WTC11 (cell line): ENCODE data around the gene MITF. TPM values are rescaled to one million over a fixed set of nuclear protein-coding genes. Genes with fewer than 3 reads are reported as not detected.
"Not testable (repeated sequence)": the region's sequence is repeated elsewhere in the genome, so short reads cannot be mapped to it uniquely, and the experiment has no call there.

Experiments used
- ATAC-seq: fragments of 200-7000 bp; cut with Tn5 transposase; 2 replicates; pipeline ENCODE4 v1.10.0; 2021; ENCODE audit warnings: mild to moderate bottlenecking, moderate library complexity
- CTCF ChIA-PET: fragments of 300-600 bp; sonication (Branson Sonifier 250); formaldehyde crosslinking; loops from one replicate; lab custom pipeline; 2021; ENCODE audit warnings: antibody characterized with exemption; lab: Charles Lee
- POLR2A ChIA-PET: fragments of 350-600 bp; sonication (Branson Sonifier 250); formaldehyde crosslinking; loops from one replicate; lab custom pipeline; 2021; ENCODE audit warnings: antibody characterized with exemption; lab: Charles Lee
- DNase-seq: peaks from one replicate; pipeline ENCODE4 v3.0.0; 2021; ENCODE audit warnings: low spot score
- H3K27ac Mint-ChIP-seq: 2 replicates; pipeline ENCODE4 v1.8.0; 2021; ENCODE audit warnings: mixed read lengths
- H3K27me3 Mint-ChIP-seq: 2 replicates; pipeline ENCODE4 v1.8.0; 2021; ENCODE audit warnings: low read depth, mild to moderate bottlenecking, moderate library complexity, mixed read lengths
- H3K36me3 Mint-ChIP-seq: 2 replicates; pipeline ENCODE4 v1.8.0; 2021; ENCODE audit warnings: mixed read lengths
- H3K4me1 Mint-ChIP-seq: 2 replicates; pipeline ENCODE4 v1.8.0; 2022; ENCODE audit warnings: mixed read lengths
- H3K4me3 Mint-ChIP-seq: 2 replicates; pipeline ENCODE4 v1.8.0; 2021; ENCODE audit warnings: mild to moderate bottlenecking, moderate library complexity, mixed read lengths
- H3K9me3 Mint-ChIP-seq: 2 replicates; pipeline ENCODE4 v1.8.0; 2021; ENCODE audit warnings: mixed read lengths
- ESRRA ChIP-seq: sonication (generic); formaldehyde crosslinking; IDR thresholded peaks from 2 replicates; pipeline ENCODE4 v1.8.1; 2022; ENCODE audit warnings: mild to moderate bottlenecking, missing genetic modification reagents, borderline replicate concordance
- IRF1 ChIP-seq: sonication (generic); formaldehyde crosslinking; IDR thresholded peaks from 2 replicates; pipeline ENCODE4 v1.8.0; 2023; ENCODE audit warnings: missing genetic modification reagents
- NFE2L1 ChIP-seq: sonication (generic); formaldehyde crosslinking; IDR thresholded peaks from 2 replicates; pipeline ENCODE4 v1.8.1; 2023; ENCODE audit warnings: missing genetic modification reagents
- OVOL2 ChIP-seq: fragments of 250-450 bp; sonication (Bioruptor Pico); IDR thresholded peaks from 2 replicates; pipeline ENCODE4 v1.9.0; 2021; ENCODE audit warnings: mild to moderate bottlenecking, borderline replicate concordance
- TCF7 ChIP-seq: sonication (generic); formaldehyde crosslinking; IDR thresholded peaks from 2 replicates; pipeline ENCODE4 v1.8.0; 2022; ENCODE audit warnings: mild to moderate bottlenecking, low read depth, missing genetic modification reagents, moderate library complexity
- USF1 ChIP-seq: sonication (generic); formaldehyde crosslinking; IDR thresholded peaks from 2 replicates; pipeline ENCODE4 v1.8.0; 2022; ENCODE audit warnings: mild to moderate bottlenecking, missing genetic modification reagents
- ZBTB21 ChIP-seq: sonication (generic); formaldehyde crosslinking; IDR thresholded peaks from 2 replicates; pipeline ENCODE4 v1.8.1; 2023; ENCODE audit warnings: mild to moderate bottlenecking, missing genetic modification reagents, borderline replicate concordance
- total RNA-seq: library from RNA; stranded (reverse); gene quantifications from 3 replicates; pipeline ENCODE4 v1.2.3, GENCODE V29; 2021
- TF ChIP-seq, protein P1 (sequence below): sonication (generic); formaldehyde crosslinking; IDR thresholded peaks from 2 replicates; pipeline ENCODE4 v1.8.1; 2022; ENCODE audit warnings: mild to moderate bottlenecking, moderate library complexity, missing genetic modification reagents
- TF ChIP-seq, protein P2 (sequence below): sonication (generic); formaldehyde crosslinking; IDR thresholded peaks from 2 replicates; pipeline ENCODE4 v1.8.0; 2022; ENCODE audit warnings: missing genetic modification reagents
- TF ChIP-seq, protein P3 (sequence below): sonication (generic); formaldehyde crosslinking; conservative IDR thresholded peaks from 2 replicates; pipeline ENCODE4 v1.8.1; 2022; ENCODE audit warnings: mild to moderate bottlenecking, missing genetic modification reagents
- TF ChIP-seq, protein P4 (sequence below): sonication (generic); formaldehyde crosslinking; conservative IDR thresholded peaks from 2 replicates; pipeline ENCODE4 v1.8.1; 2023; ENCODE audit warnings: mild to moderate bottlenecking, low read depth, missing genetic modification reagents, moderate library complexity

The MITF gene
- total RNA-seq, 1 experiment from 2014 or later, result 1.3 TPM

- TF ChIP-seq, protein P1, sequence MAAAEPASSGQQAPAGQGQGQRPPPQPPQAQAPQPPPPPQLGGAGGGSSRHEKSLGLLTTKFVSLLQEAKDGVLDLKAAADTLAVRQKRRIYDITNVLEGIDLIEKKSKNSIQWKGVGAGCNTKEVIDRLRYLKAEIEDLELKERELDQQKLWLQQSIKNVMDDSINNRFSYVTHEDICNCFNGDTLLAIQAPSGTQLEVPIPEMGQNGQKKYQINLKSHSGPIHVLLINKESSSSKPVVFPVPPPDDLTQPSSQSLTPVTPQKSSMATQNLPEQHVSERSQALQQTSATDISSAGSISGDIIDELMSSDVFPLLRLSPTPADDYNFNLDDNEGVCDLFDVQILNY (CRISPR knock-in tag), result no peak
- TF ChIP-seq, protein P2, sequence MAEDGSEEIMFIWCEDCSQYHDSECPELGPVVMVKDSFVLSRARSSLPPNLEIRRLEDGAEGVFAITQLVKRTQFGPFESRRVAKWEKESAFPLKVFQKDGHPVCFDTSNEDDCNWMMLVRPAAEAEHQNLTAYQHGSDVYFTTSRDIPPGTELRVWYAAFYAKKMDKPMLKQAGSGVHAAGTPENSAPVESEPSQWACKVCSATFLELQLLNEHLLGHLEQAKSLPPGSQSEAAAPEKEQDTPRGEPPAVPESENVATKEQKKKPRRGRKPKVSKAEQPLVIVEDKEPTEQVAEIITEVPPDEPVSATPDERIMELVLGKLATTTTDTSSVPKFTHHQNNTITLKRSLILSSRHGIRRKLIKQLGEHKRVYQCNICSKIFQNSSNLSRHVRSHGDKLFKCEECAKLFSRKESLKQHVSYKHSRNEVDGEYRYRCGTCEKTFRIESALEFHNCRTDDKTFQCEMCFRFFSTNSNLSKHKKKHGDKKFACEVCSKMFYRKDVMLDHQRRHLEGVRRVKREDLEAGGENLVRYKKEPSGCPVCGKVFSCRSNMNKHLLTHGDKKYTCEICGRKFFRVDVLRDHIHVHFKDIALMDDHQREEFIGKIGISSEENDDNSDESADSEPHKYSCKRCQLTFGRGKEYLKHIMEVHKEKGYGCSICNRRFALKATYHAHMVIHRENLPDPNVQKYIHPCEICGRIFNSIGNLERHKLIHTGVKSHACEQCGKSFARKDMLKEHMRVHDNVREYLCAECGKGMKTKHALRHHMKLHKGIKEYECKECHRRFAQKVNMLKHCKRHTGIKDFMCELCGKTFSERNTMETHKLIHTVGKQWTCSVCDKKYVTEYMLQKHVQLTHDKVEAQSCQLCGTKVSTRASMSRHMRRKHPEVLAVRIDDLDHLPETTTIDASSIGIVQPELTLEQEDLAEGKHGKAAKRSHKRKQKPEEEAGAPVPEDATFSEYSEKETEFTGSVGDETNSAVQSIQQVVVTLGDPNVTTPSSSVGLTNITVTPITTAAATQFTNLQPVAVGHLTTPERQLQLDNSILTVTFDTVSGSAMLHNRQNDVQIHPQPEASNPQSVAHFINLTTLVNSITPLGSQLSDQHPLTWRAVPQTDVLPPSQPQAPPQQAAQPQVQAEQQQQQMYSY (CRISPR knock-in tag), result no peak
- TF ChIP-seq ZBTB21 (CRISPR knock-in tag), result no peak
- TF ChIP-seq, protein P3, sequence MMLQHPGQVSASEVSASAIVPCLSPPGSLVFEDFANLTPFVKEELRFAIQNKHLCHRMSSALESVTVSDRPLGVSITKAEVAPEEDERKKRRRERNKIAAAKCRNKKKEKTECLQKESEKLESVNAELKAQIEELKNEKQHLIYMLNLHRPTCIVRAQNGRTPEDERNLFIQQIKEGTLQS (CRISPR knock-in tag), result no peak
- TF ChIP-seq ESRRA (CRISPR knock-in tag), result no peak
Observed at GRCh38 chr3:69787436-69788168, 48.3 kb downstream of the MITF start (continued).

GRCh38 chr3:69791106-69791505 is 51.8 kb downstream of the MITF start:
- POLR2A ChIA-PET, result no interaction called here
- no peaks in the 10 kb centered on the region for H3K36me3 Mint-ChIP-seq
- no peaks in the 10 kb centered on the region for H3K27me3 Mint-ChIP-seq
- peaks cover 4% of the 10 kb centered on the region; the same call in 1 of the 2 replicates for H3K9me3 Mint-ChIP-seq
- H3K27ac Mint-ChIP-seq, result no peak overlapping the region
- no peak for TF ChIP-seq NFE2L1
- no peak for ATAC-seq
- DNase-seq, result no peak
- no peak overlapping the region for H3K4me3 Mint-ChIP-seq
- peaks cover 11% of the 10 kb centered on the region; the same call in 1 of the 2 replicates for H3K4me1 Mint-ChIP-seq
- CTCF ChIA-PET, result interaction anchor here (2.5 kb wide), 1 partner anchor 100 kb away, joined by 9 read pairs; no protein-coding TSS in a partner anchor

DNA sequence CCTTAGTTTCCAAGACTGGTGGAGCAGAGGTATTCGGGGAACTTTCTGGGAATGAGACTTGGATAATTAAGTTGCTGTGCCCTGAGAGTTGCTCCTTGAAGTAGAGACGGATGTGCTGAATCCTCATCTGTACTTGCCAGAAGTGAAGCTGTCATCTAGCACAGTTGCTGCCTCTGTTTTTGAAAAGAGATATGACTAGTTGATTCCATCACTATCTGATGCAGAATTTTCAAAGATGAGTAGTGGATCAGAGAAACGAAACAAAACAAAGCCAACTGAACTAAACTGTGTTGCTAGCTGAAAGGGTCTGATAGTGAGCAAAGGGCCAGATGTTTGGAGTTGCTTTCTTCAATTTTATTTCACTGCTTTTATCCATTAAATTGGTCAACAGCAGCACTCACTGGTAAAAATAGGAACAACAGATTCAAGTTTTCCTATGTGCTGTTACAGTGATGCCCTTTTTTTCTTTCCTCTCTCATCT is 52.7 kb downstream of the MITF start:
- ChIA-PET POLR2A (no interaction called here), CTCF (interaction anchor here (2.5 kb wide), 1 partner anchor 101 kb away, joined by 9 read pairs; no protein-coding TSS in a partner anchor)
- DNase-seq (no peak), ATAC-seq (peak; percentile 66)
- H3K36me3 Mint-ChIP-seq, result no peaks in the 10 kb centered on the region
- no peak overlapping the region for H3K4me3 Mint-ChIP-seq
- TF ChIP-seq NFE2L1, result no peak
- TF ChIP-seq IRF1 (CRISPR knock-in tag), result no peak
- TF ChIP-seq OVOL2, result no peak
- TF ChIP-seq TCF7 (CRISPR knock-in tag), result no peak
- TF ChIP-seq, protein P4, sequence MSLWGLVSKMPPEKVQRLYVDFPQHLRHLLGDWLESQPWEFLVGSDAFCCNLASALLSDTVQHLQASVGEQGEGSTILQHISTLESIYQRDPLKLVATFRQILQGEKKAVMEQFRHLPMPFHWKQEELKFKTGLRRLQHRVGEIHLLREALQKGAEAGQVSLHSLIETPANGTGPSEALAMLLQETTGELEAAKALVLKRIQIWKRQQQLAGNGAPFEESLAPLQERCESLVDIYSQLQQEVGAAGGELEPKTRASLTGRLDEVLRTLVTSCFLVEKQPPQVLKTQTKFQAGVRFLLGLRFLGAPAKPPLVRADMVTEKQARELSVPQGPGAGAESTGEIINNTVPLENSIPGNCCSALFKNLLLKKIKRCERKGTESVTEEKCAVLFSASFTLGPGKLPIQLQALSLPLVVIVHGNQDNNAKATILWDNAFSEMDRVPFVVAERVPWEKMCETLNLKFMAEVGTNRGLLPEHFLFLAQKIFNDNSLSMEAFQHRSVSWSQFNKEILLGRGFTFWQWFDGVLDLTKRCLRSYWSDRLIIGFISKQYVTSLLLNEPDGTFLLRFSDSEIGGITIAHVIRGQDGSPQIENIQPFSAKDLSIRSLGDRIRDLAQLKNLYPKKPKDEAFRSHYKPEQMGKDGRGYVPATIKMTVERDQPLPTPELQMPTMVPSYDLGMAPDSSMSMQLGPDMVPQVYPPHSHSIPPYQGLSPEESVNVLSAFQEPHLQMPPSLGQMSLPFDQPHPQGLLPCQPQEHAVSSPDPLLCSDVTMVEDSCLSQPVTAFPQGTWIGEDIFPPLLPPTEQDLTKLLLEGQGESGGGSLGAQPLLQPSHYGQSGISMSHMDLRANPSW, result no peak
- TF ChIP-seq USF1 (CRISPR knock-in tag), result no peak
- H3K4me1 Mint-ChIP-seq, result peaks cover 11% of the 10 kb centered on the region; the same call in 1 of the 2 replicates
- H3K9me3 Mint-ChIP-seq, result peaks cover 4% of the 10 kb centered on the region; the same call in 1 of the 2 replicates
- no peaks in the 10 kb centered on the region for H3K27me3 Mint-ChIP-seq
- no peak overlapping the region for H3K27ac Mint-ChIP-seq

- H3K27me3 Mint-ChIP-seq, POLR2A ChIA-PET, H3K4me3 Mint-ChIP-seq, H3K27ac Mint-ChIP-seq, H3K36me3 Mint-ChIP-seq, DNase-seq, H3K4me1 Mint-ChIP-seq, H3K9me3 Mint-ChIP-seq, ATAC-seq, CTCF ChIA-PET: not testable (repeated sequence)
Observed at GRCh38 chr3:69796126-69796525, 56.9 kb downstream of the MITF start.
